Measurements from ENCODE around the gene UQCR11.

UQCR11 gene

DNA sequence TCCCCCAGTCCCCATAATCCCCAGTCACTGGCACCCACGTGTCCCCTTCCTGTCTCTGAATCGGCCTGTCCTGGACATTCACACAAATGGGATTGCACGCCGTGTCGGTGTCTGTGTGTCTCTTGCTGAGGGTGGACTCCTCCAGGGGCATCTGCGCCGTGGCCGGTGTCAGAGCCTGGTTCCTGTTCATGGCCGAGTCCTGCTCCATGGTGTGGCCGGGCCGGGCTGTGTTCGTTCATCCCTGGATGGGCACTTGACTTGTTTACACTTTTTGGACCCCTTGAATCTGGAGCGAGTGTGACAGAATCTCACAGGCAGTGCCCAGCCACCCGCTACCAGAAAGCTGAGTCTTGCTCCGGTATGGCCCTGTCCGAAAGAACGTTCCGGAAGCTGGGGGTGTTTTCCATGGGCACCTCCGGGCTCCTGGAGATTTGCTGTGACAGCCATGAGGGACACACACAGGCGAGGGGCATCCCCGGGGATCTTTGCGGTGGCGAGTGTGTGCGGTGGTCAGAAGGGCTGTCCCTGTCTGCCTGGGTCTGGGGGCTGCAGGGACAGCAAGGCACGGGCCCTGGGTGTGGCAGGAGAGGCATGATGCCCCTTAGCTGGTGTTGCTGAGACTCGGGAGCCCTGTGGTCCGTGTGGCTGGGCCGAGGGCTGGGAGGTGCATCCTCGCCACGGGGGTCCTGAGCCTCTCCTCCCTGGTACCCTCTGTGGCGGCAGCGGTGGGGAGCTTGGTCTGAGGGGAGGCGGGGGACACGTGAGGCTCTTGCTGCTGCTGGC is 30.7 kb downstream of the UQCR11 start:
- Histone ChIP-seq H3K4me3 (replicated peaks; ENCODE audit: low read depth, low read length) (no peak overlapping the region), H3K36me3 (ENCODE audit: control insufficient read depth, insufficient read depth, low read length) (peaks cover 8% of the 10 kb centered on the region)

DNA sequence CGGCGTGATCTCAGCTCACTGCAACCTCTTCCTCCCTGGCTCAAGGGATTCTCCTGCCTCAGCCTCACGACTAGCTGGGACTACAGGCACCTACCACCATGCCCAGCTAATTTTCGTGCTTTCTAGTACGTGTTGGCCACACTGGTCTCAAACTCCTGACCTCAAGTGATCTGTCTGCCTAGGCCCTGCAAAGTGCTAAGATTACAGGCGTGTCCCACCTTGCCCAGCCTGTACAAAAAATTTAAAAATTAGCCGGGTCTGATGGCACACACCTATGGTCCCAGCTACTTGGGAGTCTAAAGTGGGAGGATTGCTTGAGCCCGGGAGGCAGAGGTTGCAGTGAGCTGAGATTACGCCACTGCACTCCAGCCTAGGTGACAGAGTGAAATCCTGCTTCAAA is 32.5 kb downstream of the UQCR11 start:
- Histone ChIP-seq H3K4me3 (replicated peaks; ENCODE audit: low read depth, low read length) (no peak overlapping the region), H3K27me3 (replicated peaks; ENCODE audit: control insufficient read depth, insufficient read depth, low read length) (no peaks in the 10 kb centered on the region; the same call in 1 of the 2 replicates), H3K36me3 (ENCODE audit: control insufficient read depth, insufficient read depth, low read length) (peaks cover 5% of the 10 kb centered on the region)
- no peak for DNase-seq (ENCODE audit: extremely low read depth, insufficient read length)
- TF ChIP-seq, protein P1, sequence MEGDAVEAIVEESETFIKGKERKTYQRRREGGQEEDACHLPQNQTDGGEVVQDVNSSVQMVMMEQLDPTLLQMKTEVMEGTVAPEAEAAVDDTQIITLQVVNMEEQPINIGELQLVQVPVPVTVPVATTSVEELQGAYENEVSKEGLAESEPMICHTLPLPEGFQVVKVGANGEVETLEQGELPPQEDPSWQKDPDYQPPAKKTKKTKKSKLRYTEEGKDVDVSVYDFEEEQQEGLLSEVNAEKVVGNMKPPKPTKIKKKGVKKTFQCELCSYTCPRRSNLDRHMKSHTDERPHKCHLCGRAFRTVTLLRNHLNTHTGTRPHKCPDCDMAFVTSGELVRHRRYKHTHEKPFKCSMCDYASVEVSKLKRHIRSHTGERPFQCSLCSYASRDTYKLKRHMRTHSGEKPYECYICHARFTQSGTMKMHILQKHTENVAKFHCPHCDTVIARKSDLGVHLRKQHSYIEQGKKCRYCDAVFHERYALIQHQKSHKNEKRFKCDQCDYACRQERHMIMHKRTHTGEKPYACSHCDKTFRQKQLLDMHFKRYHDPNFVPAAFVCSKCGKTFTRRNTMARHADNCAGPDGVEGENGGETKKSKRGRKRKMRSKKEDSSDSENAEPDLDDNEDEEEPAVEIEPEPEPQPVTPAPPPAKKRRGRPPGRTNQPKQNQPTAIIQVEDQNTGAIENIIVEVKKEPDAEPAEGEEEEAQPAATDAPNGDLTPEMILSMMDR (IDR thresholded peaks at IDR 0.05; ENCODE audit: insufficient read depth, low read length, poor library complexity, severe bottlenecking), result no peak

More for the DNA sequence above, 30.7 kb downstream of the UQCR11 start:
- no peak for DNase-seq (ENCODE audit: extremely low read depth, insufficient read length)
- H3K27me3 ChIP-seq (replicated peaks; ENCODE audit: control insufficient read depth, insufficient read depth, low read length), result no peaks in the 10 kb centered on the region; the same call in 1 of the 2 replicates
- TF ChIP-seq, protein P1 (IDR thresholded peaks at IDR 0.05; ENCODE audit: insufficient read depth, low read length, poor library complexity, severe bottlenecking), result no peak

DNA sequence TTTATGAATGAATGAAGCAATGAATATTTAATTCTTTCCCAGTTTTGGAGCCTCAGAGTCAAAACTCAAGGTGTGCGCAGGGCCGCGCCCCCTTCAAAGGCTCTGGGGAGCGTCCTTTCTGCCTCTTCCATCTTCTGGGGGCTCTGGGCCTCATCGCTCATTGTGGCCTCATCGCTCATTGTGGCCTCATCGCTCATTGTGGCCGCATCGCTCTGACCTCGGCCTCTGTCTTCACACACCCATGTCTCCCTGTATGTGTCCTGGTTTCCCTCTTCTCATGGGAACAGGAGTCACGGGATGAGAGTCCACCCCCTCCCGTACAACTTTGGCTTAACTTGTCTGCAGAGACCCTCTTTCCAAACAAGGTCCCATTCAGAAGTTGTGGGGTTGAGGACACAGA is 33.9 kb downstream of the UQCR11 start:
- TF ChIP-seq, protein P1 (IDR thresholded peaks at IDR 0.05; ENCODE audit: insufficient read depth, low read length, poor library complexity, severe bottlenecking), result no peak
- no peak for DNase-seq (ENCODE audit: extremely low read depth, insufficient read length)

DNA sequence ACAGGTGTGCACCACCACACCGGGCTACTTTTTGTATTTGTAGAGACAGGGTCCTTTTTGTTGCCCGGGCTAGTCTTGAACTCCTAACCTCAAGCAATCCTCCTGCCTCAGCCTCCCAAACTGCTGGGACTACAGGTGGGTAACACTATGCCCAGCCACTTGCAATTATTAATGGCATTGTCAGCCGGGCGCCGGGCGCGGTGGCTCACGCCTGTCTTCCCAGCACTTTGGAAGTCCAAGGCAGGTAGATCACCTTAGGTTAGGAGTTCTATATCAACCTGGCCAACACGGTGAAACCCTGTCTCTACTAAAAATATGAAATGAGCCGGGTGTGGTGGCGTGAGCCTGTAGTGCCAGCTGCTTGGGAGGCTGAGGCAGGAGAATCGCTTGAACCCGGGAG is 34.4 kb downstream of the UQCR11 start:
- H3K27me3 ChIP-seq (replicated peaks; ENCODE audit: control insufficient read depth, insufficient read depth, low read length), result no peaks in the 10 kb centered on the region; the same call in 1 of the 2 replicates
- H3K4me3 ChIP-seq (replicated peaks; ENCODE audit: low read depth, low read length), result no peak overlapping the region
- no peak for DNase-seq (ENCODE audit: extremely low read depth, insufficient read length)
- no peaks in the 10 kb centered on the region for H3K36me3 ChIP-seq (ENCODE audit: control insufficient read depth, insufficient read depth, low read length)
- TF ChIP-seq, protein P1 (IDR thresholded peaks at IDR 0.05; ENCODE audit: insufficient read depth, low read length, poor library complexity, severe bottlenecking), result no peak

More for the DNA sequence above, 33.9 kb downstream of the UQCR11 start:
- H3K27me3 ChIP-seq (replicated peaks; ENCODE audit: control insufficient read depth, insufficient read depth, low read length), result no peaks in the 10 kb centered on the region; the same call in 1 of the 2 replicates
- no peaks in the 10 kb centered on the region; the same call in 1 of the 2 replicates for H3K36me3 ChIP-seq (ENCODE audit: control insufficient read depth, insufficient read depth, low read length)
- no peak overlapping the region for H3K4me3 ChIP-seq (replicated peaks; ENCODE audit: low read depth, low read length)

DNA sequence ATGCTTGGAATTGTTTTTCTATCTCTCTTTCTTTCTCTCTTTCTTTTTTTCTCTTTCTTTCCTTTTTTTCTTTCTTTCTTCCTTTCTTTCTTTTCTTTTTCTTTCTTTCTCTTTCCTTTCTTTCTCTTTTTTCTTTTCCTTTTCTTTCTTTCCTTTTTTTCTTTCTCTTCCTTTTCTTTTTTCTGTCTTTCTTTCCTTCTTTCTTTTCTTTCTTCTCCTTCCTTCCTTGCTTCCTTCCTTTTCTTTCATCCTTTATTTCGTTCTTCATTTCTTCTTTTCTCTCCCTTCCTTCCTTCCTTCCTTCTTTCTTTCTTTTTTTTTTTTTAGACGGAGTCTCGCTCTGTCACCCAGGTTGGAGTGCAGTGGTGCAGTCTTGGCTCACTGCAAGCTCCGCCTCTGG is 35.3 kb downstream of the UQCR11 start:
- H3K36me3 ChIP-seq (ENCODE audit: control insufficient read depth, insufficient read depth, low read length), result no peaks in the 10 kb centered on the region

More for the DNA sequence above, 35.3 kb downstream of the UQCR11 start:
- H3K4me3 ChIP-seq (replicated peaks; ENCODE audit: low read depth, low read length), result no peak overlapping the region
- TF ChIP-seq, protein P1 (IDR thresholded peaks at IDR 0.05; ENCODE audit: insufficient read depth, low read length, poor library complexity, severe bottlenecking), result no peak
- DNase-seq (ENCODE audit: extremely low read depth, insufficient read length), result no peak
- H3K27me3 ChIP-seq (replicated peaks; ENCODE audit: control insufficient read depth, insufficient read depth, low read length), result no peaks in the 10 kb centered on the region; the same call in 1 of the 2 replicates

Data from GM06990 (cell line).